NCI-H748 (cell line): Measurements from ENCODE around the gene TULP4.
"Not testable (repeated sequence)": the region's sequence is repeated elsewhere in the genome, so short reads cannot be mapped to it uniquely, and the experiment has no call there.

Source experiments
- DNase-seq: peaks from one replicate; lab custom pipeline; 2025; ENCODE audit not compliant: unreplicated experiment; lab: John Stamatoyannopoulos, UW

The TULP4 gene

GRCh38 chr6:158464483-158464882 lies 152.2 kb downstream of the TULP4 start:
- DNase-seq = no peak

- no peak for DNase-seq
These were observed 153.0 kb downstream of the TULP4 start for GRCh38 chr6:158465257-158465656.

GRCh38 chr6:158465747-158466146 lies 153.5 kb downstream of the TULP4 start:
- no peak for DNase-seq

GRCh38 chr6:158467923-158468322 lies 155.7 kb downstream of the TULP4 start:
- DNase-seq = peak; percentile 98

GRCh38 chr6:158468666-158469065 lies 156.4 kb downstream of the TULP4 start:
- peak; percentile 87 for DNase-seq

GRCh38 chr6:158470023-158470422 lies 157.8 kb downstream of the TULP4 start:
- DNase-seq = not testable (repeated sequence)

- no peak for DNase-seq
These were observed 159.1 kb downstream of the TULP4 start for GRCh38 chr6:158471339-158471738.

- DNase-seq = no peak
These were observed 160.2 kb downstream of the TULP4 start for GRCh38 chr6:158472447-158472846.

GRCh38 chr6:158474961-158475343 lies 162.7 kb downstream of the TULP4 start:
- peak; percentile 95 for DNase-seq

GRCh38 chr6:158475344-158476302 lies 163.4 kb downstream of the TULP4 start:
- peak; percentile 99 for DNase-seq

- DNase-seq = peak; percentile 91
These were observed 164.1 kb downstream of the TULP4 start for GRCh38 chr6:158476389-158476788.

- not testable (repeated sequence) for DNase-seq
These were observed 165.5 kb downstream of the TULP4 start for GRCh38 chr6:158477722-158478121.

GRCh38 chr6:158480989-158481388 lies 168.7 kb downstream of the TULP4 start:
- DNase-seq = no peak

- no peak for DNase-seq
These were observed 169.6 kb downstream of the TULP4 start for GRCh38 chr6:158481690-158482473.

GRCh38 chr6:158485431-158485830 lies 173.2 kb downstream of the TULP4 start:
- no peak for DNase-seq

GRCh38 chr6:158487495-158487894 lies 175.2 kb downstream of the TULP4 start:
- no peak for DNase-seq

- no peak for DNase-seq
These were observed 175.8 kb downstream of the TULP4 start for GRCh38 chr6:158488065-158488464.

- DNase-seq = no peak
These were observed 177.2 kb downstream of the TULP4 start for GRCh38 chr6:158489441-158489840.

- no peak for DNase-seq
These were observed 180.6 kb downstream of the TULP4 start for GRCh38 chr6:158492881-158493280.

GRCh38 chr6:158496700-158497099 lies 184.4 kb downstream of the TULP4 start:
- no peak for DNase-seq

GRCh38 chr6:158497620-158498019 lies 185.4 kb downstream of the TULP4 start:
- peak; percentile 35 for DNase-seq

- no peak for DNase-seq
These were observed 186.1 kb downstream of the TULP4 start for GRCh38 chr6:158498362-158498761.
